NB4 (cell line): ENCODE measurements around the gene IFIH1.

ENCODE experiments used
- DNase-seq: peaks from one replicate; pipeline ENCODE4 v3.0.0; 2010; ENCODE audit warnings: low read depth
- H3K4me3 ChIP-seq: one replicate; pipeline ENCODE4 v1.5.1; 2011; ENCODE audit warnings: mild to moderate bottlenecking, low read depth, low read length, moderate library complexity
- CTCF ChIP-seq: IDR thresholded peaks from one replicate; pipeline ENCODE4 v1.5.1; 2012; ENCODE audit warnings: low read depth, low read length
- MAX ChIP-seq: IDR thresholded peaks from 2 replicates; pipeline ENCODE4 v1.6.1; 2011; ENCODE audit warnings: low read depth, low read length
- MYC ChIP-seq: IDR thresholded peaks from 2 replicates; pipeline ENCODE4 v1.6.1; 2011; ENCODE audit warnings: low read depth, low read length
- POLR2A ChIP-seq: IDR thresholded peaks from 2 replicates; pipeline ENCODE4 v1.6.1; 2011; ENCODE audit warnings: mild to moderate bottlenecking; ENCODE audit not compliant: insufficient read length; ENCODE audit errors: extremely low read depth

IFIH1 gene

GRCh38 chr2:162342841-162343240 lies 24.4 kb upstream of the IFIH1 start:
- no peak overlapping the region for H3K4me3 ChIP-seq
- TF ChIP-seq POLR2A = no peak
- no peak for TF ChIP-seq MYC
- TF ChIP-seq CTCF = no peak
- TF ChIP-seq MAX = no peak
- peak; percentile 24 for DNase-seq

GRCh38 chr2:162342321-162342720 lies 23.8 kb upstream of the IFIH1 start:
- TF ChIP-seq POLR2A (no peak), MAX (no peak), MYC (no peak), CTCF (no peak)
- H3K4me3 ChIP-seq = no peak overlapping the region
- no peak for DNase-seq

GRCh38 chr2:162340822-162341221 lies 22.3 kb upstream of the IFIH1 start:
- H3K4me3 ChIP-seq = no peak overlapping the region
- no peak for TF ChIP-seq MAX
- DNase-seq = no peak

GRCh38 chr2:162337868-162338267 lies 19.4 kb upstream of the IFIH1 start:
- DNase-seq = no peak

GRCh38 chr2:162333968-162334367 lies 15.5 kb upstream of the IFIH1 start:
- DNase-seq = peak; percentile 43
- H3K4me3 ChIP-seq = no peak overlapping the region

More at GRCh38 chr2:162337868-162338267, 19.4 kb upstream of the IFIH1 start:
- no peak overlapping the region for H3K4me3 ChIP-seq
- no peak for TF ChIP-seq MAX
- no peak for TF ChIP-seq POLR2A
- no peak for TF ChIP-seq CTCF
- TF ChIP-seq MYC = no peak

GRCh38 chr2:162330881-162331280 lies 12.4 kb upstream of the IFIH1 start:
- TF ChIP-seq MYC = no peak
- no peak for TF ChIP-seq MAX
- TF ChIP-seq POLR2A = no peak
- H3K4me3 ChIP-seq = no peak overlapping the region
- no peak for DNase-seq

More at GRCh38 chr2:162333968-162334367, 15.5 kb upstream of the IFIH1 start:
- TF ChIP-seq MAX = no peak
- TF ChIP-seq MYC = no peak
- no peak for TF ChIP-seq POLR2A
- TF ChIP-seq CTCF = peak; percentile 56

- no peak overlapping the region for H3K4me3 ChIP-seq
- DNase-seq = no peak
- no peak for TF ChIP-seq MYC
- TF ChIP-seq MAX = no peak
- no peak for TF ChIP-seq POLR2A
- no peak for TF ChIP-seq CTCF
These were observed 10.1 kb upstream of the IFIH1 start for GRCh38 chr2:162328424-162329157.
